GM12878 (cell line): ENCODE data around the gene MRPS35. TPM values are rescaled to one million over a fixed set of nuclear protein-coding genes. Genes with fewer than 3 reads are reported as not detected.

Experiments used
- ATAC-seq: fragments of 200-7000 bp; cut with Tn5 transposase; 3 replicates; pipeline ENCODE4 v1.9.1; 2020; ENCODE audit warnings: mild to moderate bottlenecking, moderate library complexity
- BruUV-seq: library from RNA; stranded (reverse); fragments of 400-500 nt; replicated peaks from 2 replicates; lab custom pipeline; 2021; lab: Mats Ljungman, UMichigan
- CTCF ChIA-PET: fragments of 300-600 bp; sonication (Branson Sonifier 250); formaldehyde crosslinking; extraction: SDS; loops from one replicate; lab custom pipeline; 2021; ENCODE audit warnings: inconsistent platforms; lab: Yijun Ruan, JAX
- POLR2A ChIA-PET: fragments of 350-600 bp; formaldehyde crosslinking; extraction: SDS; loops from one replicate; lab custom pipeline; 2021; ENCODE audit warnings: inconsistent platforms; lab: Charles Lee
- RAD21 ChIA-PET: fragments of 300-600 bp; sonication (Branson Sonifier 250); formaldehyde crosslinking; loops from one replicate; lab custom pipeline; 2023; ENCODE audit warnings: antibody characterized with exemption; ENCODE audit not compliant: unreplicated experiment; lab: Charles Lee
- SMC1A ChIA-PET: fragments of 300-600 bp; sonication (Branson Sonifier 250); formaldehyde crosslinking; loops from one replicate; lab custom pipeline; 2023; ENCODE audit not compliant: unreplicated experiment, uncharacterized antibody; lab: Charles Lee
- DNase-seq: peaks from one replicate; pipeline ENCODE4 v3.0.0-alpha.2; 2011; ENCODE audit warnings: low read depth, low spot score
- FAIRE-seq: peaks from 3 replicates; lab custom pipeline; 2011; peaks lifted over from hg19 to GRCh38; lab: Jason Lieb, UNC
- H2AFZ ChIP-seq: 2 replicates; pipeline ENCODE4 v1.6.0; 2011; ENCODE audit warnings: low read depth, low read length, control low read depth; ENCODE audit not compliant: control insufficient read depth
- H3K27ac ChIP-seq: 2 replicates; pipeline ENCODE4 v1.5.1; 2011; ENCODE audit warnings: control low read depth; ENCODE audit not compliant: control insufficient read depth, insufficient read depth
- H3K27me3 ChIP-seq, 2 experiments: replicated peaks in 1 of 2; 2 replicates each; pipeline versions ENCODE4 v1.6.0 to v1.6.1; 2011; ENCODE audit warnings: low read length in 1 of 2; ENCODE audit not compliant: control insufficient read depth in 2 of 2, insufficient read depth in 2 of 2
- H3K36me3 ChIP-seq, 2 experiments: 2 replicates each; pipeline ENCODE4 v1.5.1; 2011; ENCODE audit warnings: low read length in 1 of 2; ENCODE audit not compliant: control insufficient read depth in 2 of 2, insufficient read depth in 2 of 2
- H3K4me1 ChIP-seq: 2 replicates; pipeline ENCODE4 v1.6.1; 2011; ENCODE audit warnings: mild to moderate bottlenecking, low read length, moderate library complexity, mixed read lengths; ENCODE audit not compliant: control insufficient read depth, insufficient read depth
- H3K4me2 ChIP-seq: 2 replicates; pipeline ENCODE4 v1.6.0; 2011; ENCODE audit warnings: control low read depth; ENCODE audit not compliant: control insufficient read depth, insufficient read depth
- H3K4me3 ChIP-seq: fragments of 200-600 bp; sonication (generic); 2 replicates; pipeline ENCODE4 v1.5.1; 2016
- H3K79me2 ChIP-seq: 2 replicates; pipeline ENCODE4 v1.6.0; 2011; ENCODE audit warnings: low read length; ENCODE audit not compliant: control insufficient read depth, insufficient read depth
- H3K9ac ChIP-seq: 2 replicates; pipeline ENCODE4 v1.8.0; 2011; ENCODE audit warnings: low read length, control low read depth, mixed read lengths; ENCODE audit not compliant: control insufficient read depth, insufficient read depth
- H3K9me3 ChIP-seq: replicated peaks from 3 replicates; pipeline ENCODE4 v1.5.1; 2011; ENCODE audit warnings: mild to moderate bottlenecking, low read length; ENCODE audit not compliant: control insufficient read depth, insufficient read depth
- H4K20me1 ChIP-seq: 2 replicates; pipeline ENCODE4 v1.6.0; 2011; ENCODE audit not compliant: control insufficient read depth, insufficient read depth
- RUNX3 ChIP-seq: IDR thresholded peaks from 2 replicates; pipeline ENCODE4 v1.6.1; 2012; ENCODE audit warnings: low read length, inconsistent platforms
- ZBTB40 ChIP-seq: fragments of 450-650 bp; IDR thresholded peaks from 2 replicates; pipeline ENCODE4 v1.6.1; 2016; ENCODE audit warnings: mild to moderate bottlenecking, moderate library complexity, borderline replicate concordance
- WGBS: methylation state at CpG from one replicate; pipeline ENCODE4 v1.1.6; 2016; ENCODE audit warnings: low lambda C conversion rate; ENCODE audit not compliant: insufficient replicate concordance, insufficient coverage; ENCODE audit errors: missing lambda C conversion rate; 5-methylcytosine and 5-hydroxymethylcytosine counted together
- in situ Hi-C: fragments of 300-500 bp; cut with MboI; formaldehyde crosslinking; loops from 9 replicates; pipeline ENCODE4 v1.14.3; 2018; ENCODE audit warnings: mixed read lengths
- intact Hi-C: fragments of 100-400 bp; cut with micrococcal nuclease; formaldehyde crosslinking; loops from one replicate; pipeline ENCODE4 v1.14.2; 2022; ENCODE audit not compliant: unreplicated experiment
- polyA plus RNA-seq, 11 experiments: library from polyadenylated mRNA; depleted of rRNA in 4 of 11; unstranded in 6 of 11; stranded (reverse) in 5 of 11; fragments of >200 nt; fragmentation: Nextera tagmentation in 4 of 11; fragmentation: Illumina TruSeq in 1 of 11; extraction: Ambion mirVana in 4 of 11; extraction: Trizol in 1 of 11; gene quantifications; 1 replicate in 1 of 11; 2 replicates in 10 of 11; pipeline versions ENCODE4 v1.2.1 to v1.2.3, GENCODE V29; 2011 to 2016; ENCODE audit warnings: inconsistent platforms in 2 of 11, missing spikeins in 2 of 11, low read depth in 1 of 11
- total RNA-seq, 4 experiments: library from RNA; depleted of rRNA in 3 of 4; stranded (reverse); fragments of >200 nt in 3 of 4; fragmentation: Illumina TruSeq in 1 of 4; extraction: Trizol in 1 of 4; gene quantifications; 2 replicates each; pipeline versions ENCODE4 v1.2.1 to v1.2.3, GENCODE V29; 2013 to 2021

MRPS35 gene
- total and polyA plus RNA-seq, 10 of the 15 experiments (the other 5 are each of a cell fraction or from before 2014, with no cell fraction given) = 45.7 to 111 (median 67.1) TPM

GRCh38 chr12:27771481-27772327 is 61.1 kb downstream of the MRPS35 start:
- FAIRE-seq = peak; percentile 47
- no peaks in the 10 kb centered on the region for H3K27me3 ChIP-seq
- SMC1A ChIA-PET = interaction anchor here (0.7 to 0.9 kb wide), 2 partner anchors 23 to 51 kb away, joined by 3 read pairs; no protein-coding TSS in a partner anchor

More at GRCh38 chr12:27771481-27772327, 61.1 kb downstream of the MRPS35 start:
- H3K4me3 ChIP-seq = no peak overlapping the region
- H4K20me1 ChIP-seq = no peaks in the 10 kb centered on the region
- H3K27ac ChIP-seq = no peak overlapping the region
- H3K9me3 ChIP-seq = no peaks in the 10 kb centered on the region
- H3K36me3 ChIP-seq = no peaks in the 10 kb centered on the region
- no TSS peak for BruUV-seq
- H3K4me1 ChIP-seq = peaks cover 9% of the 10 kb centered on the region; the same call in 1 of the 2 replicates
- no peak overlapping the region for H2AFZ ChIP-seq
- DNase-seq (no peak), ATAC-seq (peak; percentile 47)
- RAD21 ChIA-PET = no interaction called here
- H3K4me2 ChIP-seq = no peak overlapping the region
- no peak overlapping the region for H3K9ac ChIP-seq
- CTCF ChIA-PET = interaction anchor here (0.6 to 2.1 kb wide), 4 partner anchors 38 to 800 kb away, joined by 4 to 6 read pairs (median 4); no protein-coding TSS in a partner anchor
- in situ Hi-C loops (no loop called here), intact Hi-C loops (no loop called here)
- TF ChIP-seq ZBTB40 (no peak), RUNX3 (peak; percentile 33)
- 69% methylated on average over 3 of the region's 3 CpGs for WGBS
- no peaks in the 10 kb centered on the region for H3K79me2 ChIP-seq
- POLR2A ChIA-PET = interaction anchor here (0.6 kb wide), 1 partner anchor 16 kb away, joined by 3 read pairs; no protein-coding TSS in a partner anchor
